SU-DHL-6 (cell line): ENCODE results near the gene ZDHHC8.

Experiments used
- H2AFZ ChIP-seq: fragments of 200-600 bp; sonication (generic); 2 replicates; pipeline ENCODE4 v1.6.1; 2014; ENCODE audit warnings: low read depth, mild to moderate bottlenecking, moderate library complexity, mixed read lengths, antibody characterized with exemption, low read length; ENCODE audit not compliant: severe bottlenecking
- H3F3A ChIP-seq: fragments of 200-600 bp; shearing (Covaris generic); 2 replicates; pipeline ENCODE4 v1.6.0; 2016; ENCODE audit warnings: antibody characterized with exemption, mild to moderate bottlenecking; ENCODE audit not compliant: insufficient read depth
- H3K27ac ChIP-seq: fragments of 200-600 bp; sonication (generic); 2 replicates; pipeline ENCODE4 v1.5.1; 2016; ENCODE audit warnings: low read depth, mild to moderate bottlenecking, low read length, moderate library complexity, mixed read lengths
- H3K27me3 ChIP-seq: fragments of 200-600 bp; sonication (generic), shearing (Covaris generic); 2 replicates; pipeline ENCODE4 v1.6.0; 2014; ENCODE audit warnings: mild to moderate bottlenecking, low read length
- H3K36me3 ChIP-seq: fragments of 200-600 bp; sonication (generic); 2 replicates; pipeline ENCODE4 v1.6.1; 2014; ENCODE audit warnings: mild to moderate bottlenecking, low read length, mixed read lengths
- H3K4me2 ChIP-seq: fragments of 300-600, 200-600 bp; shearing (Covaris generic), sonication (generic); 2 replicates; pipeline ENCODE4 v1.6.0; 2014; ENCODE audit warnings: low read length, low read depth, mild to moderate bottlenecking; ENCODE audit not compliant: poor library complexity, severe bottlenecking
- H3K4me3 ChIP-seq: fragments of 200-600 bp; sonication (generic); 2 replicates; pipeline ENCODE4 v1.5.1; 2014; ENCODE audit warnings: antibody characterized with exemption, low read length, mild to moderate bottlenecking, mixed read lengths; ENCODE audit not compliant: insufficient read depth, poor library complexity, severe bottlenecking
- H3K79me2 ChIP-seq: fragments of 200-600 bp; sonication (generic); 2 replicates; pipeline ENCODE4 v1.6.1; 2014; ENCODE audit warnings: mild to moderate bottlenecking, low read length, moderate library complexity; ENCODE audit not compliant: insufficient read depth
- H3K9ac ChIP-seq: fragments of 200-600 bp; sonication (generic); 2 replicates; pipeline ENCODE4 v1.7.0; 2014; ENCODE audit warnings: mild to moderate bottlenecking, low read length
- H3K9me2 ChIP-seq: fragments of 200-600 bp; sonication (generic); replicated peaks from 2 replicates; pipeline ENCODE4 v1.6.1; 2014; ENCODE audit warnings: low read length; ENCODE audit not compliant: insufficient read depth
- H3K9me3 ChIP-seq: fragments of 200-600 bp; sonication (generic); 2 replicates; pipeline ENCODE4 v1.6.1; 2014; ENCODE audit warnings: low read length, mixed read lengths; ENCODE audit not compliant: insufficient read depth
- H4K20me1 ChIP-seq: fragments of 200-600 bp; sonication (generic); 2 replicates; pipeline ENCODE4 v1.6.1; 2014; ENCODE audit warnings: low read depth, mild to moderate bottlenecking, antibody characterized with exemption, low read length, moderate library complexity, mixed read lengths
- CTCF ChIP-seq: fragments of 200-600 bp; sonication (generic); IDR thresholded peaks from one replicate; pipeline ENCODE4 v1.5.1; 2017; ENCODE audit warnings: antibody characterized with exemption, mild to moderate bottlenecking, low read length, moderate library complexity; ENCODE audit not compliant: insufficient read depth, poor library complexity, severe bottlenecking
- EZH2phosphoT487 ChIP-seq: fragments of 200-600 bp; sonication (generic), shearing (Covaris generic); conservative IDR thresholded peaks from 2 replicates; pipeline ENCODE4 v1.6.1; 2018; ENCODE audit warnings: mild to moderate bottlenecking, antibody characterized with exemption, low read length, moderate library complexity, mixed read lengths

Gene ZDHHC8

GRCh38 chr22:20084547-20085413 is 46.8 kb upstream of the ZDHHC8 start:
- Histone ChIP-seq H3F3A (no peaks in the 10 kb centered on the region), H3K9ac (no peak overlapping the region), H3K9me2 (no peaks in the 10 kb centered on the region), H3K36me3 (no peaks in the 10 kb centered on the region), H2AFZ (no peak overlapping the region), H3K27ac (no peak overlapping the region), H4K20me1 (no peaks in the 10 kb centered on the region), H3K79me2 (peaks cover 55% of the 10 kb centered on the region), H3K9me3 (no peaks in the 10 kb centered on the region), H3K27me3 (no peaks in the 10 kb centered on the region), H3K4me2 (no peak overlapping the region), H3K4me3 (no peak overlapping the region)
- TF ChIP-seq CTCF, result no peak
- TF ChIP-seq EZH2phosphoT487, result no peak

GRCh38 chr22:20085651-20086050 is 46.0 kb upstream of the ZDHHC8 start:
- H3K4me2 ChIP-seq, result no peak overlapping the region
- no peak overlapping the region for H3K27ac ChIP-seq
- H4K20me1 ChIP-seq, result no peaks in the 10 kb centered on the region

GRCh38 chr22:20086101-20086599 is 45.5 kb upstream of the ZDHHC8 start:
- H3K36me3 ChIP-seq, result no peaks in the 10 kb centered on the region
- H3K79me2 ChIP-seq, result peaks cover 47% of the 10 kb centered on the region
- H3K27ac ChIP-seq, result no peak overlapping the region
- no peaks in the 10 kb centered on the region for H3K9me2 ChIP-seq
- TF ChIP-seq EZH2phosphoT487, result no peak
- no peak for TF ChIP-seq CTCF
- H3K27me3 ChIP-seq, result no peaks in the 10 kb centered on the region
- no peak overlapping the region for H2AFZ ChIP-seq
- H3K9me3 ChIP-seq, result no peaks in the 10 kb centered on the region
- no peak overlapping the region for H3K9ac ChIP-seq
- H3K4me3 ChIP-seq, result no peak overlapping the region
- no peak overlapping the region for H3K4me2 ChIP-seq
- no peaks in the 10 kb centered on the region for H3F3A ChIP-seq
- H4K20me1 ChIP-seq, result no peaks in the 10 kb centered on the region

More at GRCh38 chr22:20085651-20086050, 46.0 kb upstream of the ZDHHC8 start:
- no peak overlapping the region for H3K4me3 ChIP-seq
- H3K36me3 ChIP-seq, result no peaks in the 10 kb centered on the region
- no peak overlapping the region for H2AFZ ChIP-seq
- no peaks in the 10 kb centered on the region for H3K9me3 ChIP-seq
- TF ChIP-seq CTCF (no peak), EZH2phosphoT487 (no peak)
- H3K27me3 ChIP-seq, result no peaks in the 10 kb centered on the region
- H3K9me2 ChIP-seq, result no peaks in the 10 kb centered on the region
- H3F3A ChIP-seq, result no peaks in the 10 kb centered on the region
- H3K79me2 ChIP-seq, result peaks cover 52% of the 10 kb centered on the region
- H3K9ac ChIP-seq, result no peak overlapping the region
